GM23338 (cell line): Measurements from ENCODE around the gene NANS.

Experiments used
- CREB1 ChIP-seq: fragments of 250-450 bp; sonication (Bioruptor Pico); IDR thresholded peaks from 2 replicates; pipeline ENCODE4 v1.5.0; 2020; ENCODE audit warnings: low read depth, mild to moderate bottlenecking, moderate library complexity
- EZH2 ChIP-seq: fragments of 200-600 bp; sonication (generic); IDR thresholded peaks from one replicate; pipeline ENCODE4 v1.8.0; 2017; ENCODE audit warnings: antibody characterized with exemption, mild to moderate bottlenecking, low read depth; ENCODE audit not compliant: unreplicated experiment
- EZH2phosphoT487 ChIP-seq: fragments of 200-600 bp; sonication (generic); IDR thresholded peaks from one replicate; pipeline ENCODE4 v1.8.1; 2018; ENCODE audit warnings: antibody characterized with exemption; ENCODE audit not compliant: unreplicated experiment
- JUNB ChIP-seq: IDR thresholded peaks from one replicate; pipeline ENCODE4 v1.6.1; 2016; ENCODE audit warnings: antibody characterized with exemption; ENCODE audit not compliant: unreplicated experiment
- POLR2AphosphoS5 ChIP-seq: IDR thresholded peaks from 2 replicates; pipeline ENCODE4 v1.6.1; 2016; ENCODE audit warnings: antibody characterized with exemption, low read depth
- STAT1 ChIP-seq: IDR thresholded peaks from one replicate; pipeline ENCODE4 v1.6.1; 2016; ENCODE audit warnings: antibody characterized with exemption; ENCODE audit not compliant: unreplicated experiment
- ZNF114 ChIP-seq: fragments of 250-450 bp; sonication (Bioruptor Pico); IDR thresholded peaks from 2 replicates; pipeline ENCODE4 v1.5.0; 2020; ENCODE audit warnings: mild to moderate bottlenecking, moderate library complexity
- ZNF331 ChIP-seq: fragments of 250-450 bp; sonication (Bioruptor Pico); IDR thresholded peaks from 2 replicates; pipeline ENCODE4 v1.5.0; 2020; ENCODE audit warnings: low read depth, mild to moderate bottlenecking, moderate library complexity
- TF ChIP-seq, protein P1 (sequence below), 2 experiments: fragments of 200-600 bp in 1 of 2; sonication (generic) in 1 of 2; conservative IDR thresholded peaks; 2 replicates each; pipeline versions ENCODE4 v1.5.1 to v1.6.1; 2016 to 2017; ENCODE audit warnings: antibody characterized with exemption in 2 of 2, low read depth in 2 of 2, mild to moderate bottlenecking in 2 of 2, moderate library complexity in 1 of 2
- TF ChIP-seq, protein P2 (sequence below): IDR thresholded peaks from 2 replicates; pipeline ENCODE4 v1.6.1; 2016; ENCODE audit warnings: antibody characterized with exemption
- TF ChIP-seq, protein P3 (sequence below): IDR thresholded peaks from one replicate; pipeline ENCODE4 v1.6.1; 2018; ENCODE audit warnings: antibody characterized with exemption; ENCODE audit not compliant: unreplicated experiment

DNA sequence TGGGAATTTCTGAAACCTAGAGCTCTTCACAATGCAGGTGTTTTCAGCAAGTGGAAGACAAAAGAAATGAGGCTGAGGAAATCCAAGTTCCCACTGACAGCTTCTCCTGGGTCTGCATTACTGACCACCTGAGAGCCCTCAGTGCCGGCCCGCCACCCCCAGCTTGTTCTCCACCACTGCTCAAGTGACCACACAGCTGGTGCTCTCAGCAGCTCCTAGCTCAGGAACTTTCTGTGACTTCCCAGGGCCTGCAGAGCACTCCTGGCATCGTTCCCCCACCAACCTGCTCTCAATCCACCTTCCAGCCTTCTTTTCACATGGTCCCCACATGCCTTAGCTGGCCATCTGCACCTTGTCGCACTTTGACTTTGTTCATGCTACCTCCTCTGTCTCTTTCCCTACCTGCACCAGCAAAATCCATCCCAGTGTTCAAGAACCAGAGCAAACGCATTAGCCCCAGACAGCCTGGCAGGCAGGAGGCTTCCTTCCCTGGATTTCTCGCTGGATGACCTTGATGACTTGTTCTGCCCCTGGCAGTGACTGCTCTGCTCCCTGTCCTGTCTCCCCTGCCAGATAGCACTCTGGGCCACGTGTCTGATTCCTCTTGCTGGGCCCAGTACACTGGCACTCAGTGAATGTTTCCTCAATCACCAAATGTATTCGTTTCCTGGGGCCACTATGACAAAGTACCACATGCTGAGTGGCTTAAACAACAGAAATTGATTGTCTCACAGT lies 35.1 kb upstream of the NANS start:
- no peak for TF ChIP-seq POLR2AphosphoS5
- TF ChIP-seq, protein P1, sequence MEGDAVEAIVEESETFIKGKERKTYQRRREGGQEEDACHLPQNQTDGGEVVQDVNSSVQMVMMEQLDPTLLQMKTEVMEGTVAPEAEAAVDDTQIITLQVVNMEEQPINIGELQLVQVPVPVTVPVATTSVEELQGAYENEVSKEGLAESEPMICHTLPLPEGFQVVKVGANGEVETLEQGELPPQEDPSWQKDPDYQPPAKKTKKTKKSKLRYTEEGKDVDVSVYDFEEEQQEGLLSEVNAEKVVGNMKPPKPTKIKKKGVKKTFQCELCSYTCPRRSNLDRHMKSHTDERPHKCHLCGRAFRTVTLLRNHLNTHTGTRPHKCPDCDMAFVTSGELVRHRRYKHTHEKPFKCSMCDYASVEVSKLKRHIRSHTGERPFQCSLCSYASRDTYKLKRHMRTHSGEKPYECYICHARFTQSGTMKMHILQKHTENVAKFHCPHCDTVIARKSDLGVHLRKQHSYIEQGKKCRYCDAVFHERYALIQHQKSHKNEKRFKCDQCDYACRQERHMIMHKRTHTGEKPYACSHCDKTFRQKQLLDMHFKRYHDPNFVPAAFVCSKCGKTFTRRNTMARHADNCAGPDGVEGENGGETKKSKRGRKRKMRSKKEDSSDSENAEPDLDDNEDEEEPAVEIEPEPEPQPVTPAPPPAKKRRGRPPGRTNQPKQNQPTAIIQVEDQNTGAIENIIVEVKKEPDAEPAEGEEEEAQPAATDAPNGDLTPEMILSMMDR (conservative IDR thresholded peaks at IDR 0.05; ENCODE audit: low read depth in 2 of 2) = no peak
- TF ChIP-seq ZNF331 = no peak
- TF ChIP-seq, protein P2, sequence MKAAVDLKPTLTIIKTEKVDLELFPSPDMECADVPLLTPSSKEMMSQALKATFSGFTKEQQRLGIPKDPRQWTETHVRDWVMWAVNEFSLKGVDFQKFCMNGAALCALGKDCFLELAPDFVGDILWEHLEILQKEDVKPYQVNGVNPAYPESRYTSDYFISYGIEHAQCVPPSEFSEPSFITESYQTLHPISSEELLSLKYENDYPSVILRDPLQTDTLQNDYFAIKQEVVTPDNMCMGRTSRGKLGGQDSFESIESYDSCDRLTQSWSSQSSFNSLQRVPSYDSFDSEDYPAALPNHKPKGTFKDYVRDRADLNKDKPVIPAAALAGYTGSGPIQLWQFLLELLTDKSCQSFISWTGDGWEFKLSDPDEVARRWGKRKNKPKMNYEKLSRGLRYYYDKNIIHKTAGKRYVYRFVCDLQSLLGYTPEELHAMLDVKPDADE = no peak
- TF ChIP-seq, protein P3, sequence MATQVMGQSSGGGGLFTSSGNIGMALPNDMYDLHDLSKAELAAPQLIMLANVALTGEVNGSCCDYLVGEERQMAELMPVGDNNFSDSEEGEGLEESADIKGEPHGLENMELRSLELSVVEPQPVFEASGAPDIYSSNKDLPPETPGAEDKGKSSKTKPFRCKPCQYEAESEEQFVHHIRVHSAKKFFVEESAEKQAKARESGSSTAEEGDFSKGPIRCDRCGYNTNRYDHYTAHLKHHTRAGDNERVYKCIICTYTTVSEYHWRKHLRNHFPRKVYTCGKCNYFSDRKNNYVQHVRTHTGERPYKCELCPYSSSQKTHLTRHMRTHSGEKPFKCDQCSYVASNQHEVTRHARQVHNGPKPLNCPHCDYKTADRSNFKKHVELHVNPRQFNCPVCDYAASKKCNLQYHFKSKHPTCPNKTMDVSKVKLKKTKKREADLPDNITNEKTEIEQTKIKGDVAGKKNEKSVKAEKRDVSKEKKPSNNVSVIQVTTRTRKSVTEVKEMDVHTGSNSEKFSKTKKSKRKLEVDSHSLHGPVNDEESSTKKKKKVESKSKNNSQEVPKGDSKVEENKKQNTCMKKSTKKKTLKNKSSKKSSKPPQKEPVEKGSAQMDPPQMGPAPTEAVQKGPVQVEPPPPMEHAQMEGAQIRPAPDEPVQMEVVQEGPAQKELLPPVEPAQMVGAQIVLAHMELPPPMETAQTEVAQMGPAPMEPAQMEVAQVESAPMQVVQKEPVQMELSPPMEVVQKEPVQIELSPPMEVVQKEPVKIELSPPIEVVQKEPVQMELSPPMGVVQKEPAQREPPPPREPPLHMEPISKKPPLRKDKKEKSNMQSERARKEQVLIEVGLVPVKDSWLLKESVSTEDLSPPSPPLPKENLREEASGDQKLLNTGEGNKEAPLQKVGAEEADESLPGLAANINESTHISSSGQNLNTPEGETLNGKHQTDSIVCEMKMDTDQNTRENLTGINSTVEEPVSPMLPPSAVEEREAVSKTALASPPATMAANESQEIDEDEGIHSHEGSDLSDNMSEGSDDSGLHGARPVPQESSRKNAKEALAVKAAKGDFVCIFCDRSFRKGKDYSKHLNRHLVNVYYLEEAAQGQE = no peak
- TF ChIP-seq EZH2phosphoT487 = no peak
- TF ChIP-seq EZH2 = no peak
- no peak for TF ChIP-seq JUNB
- TF ChIP-seq CREB1 (CRISPR knock-in tag) = no peak
- no peak for TF ChIP-seq STAT1
- no peak for TF ChIP-seq ZNF114 (CRISPR knock-in tag)
